Lung microvascular endothelial cell (primary cell): Measurements from ENCODE around the gene NKX1-2. TPM values are rescaled to one million over a fixed set of nuclear protein-coding genes. Genes with fewer than 3 reads are reported as not detected.

ENCODE experiments used
- DNase-seq, 2 donors: peaks; one replicate each; pipeline versions ENCODE4 v3.0.0 to v3.0.0-alpha.2; 2010; ENCODE audit warnings: low read depth in 2 of 2
- total RNA-seq: library from RNA; depleted of rRNA; stranded (reverse); fragments of >200 nt; gene quantifications from 2 replicates; pipeline ENCODE4 v1.2.1, GENCODE V29; 2014

NKX1-2 gene
- total RNA-seq, 1 donor from 2014 or later = not detected

GRCh38 chr10:124417895-124418725 lies 31.7 kb downstream of the NKX1-2 start:
- DNase-seq = peak; percentile 62 to 64

DNA sequence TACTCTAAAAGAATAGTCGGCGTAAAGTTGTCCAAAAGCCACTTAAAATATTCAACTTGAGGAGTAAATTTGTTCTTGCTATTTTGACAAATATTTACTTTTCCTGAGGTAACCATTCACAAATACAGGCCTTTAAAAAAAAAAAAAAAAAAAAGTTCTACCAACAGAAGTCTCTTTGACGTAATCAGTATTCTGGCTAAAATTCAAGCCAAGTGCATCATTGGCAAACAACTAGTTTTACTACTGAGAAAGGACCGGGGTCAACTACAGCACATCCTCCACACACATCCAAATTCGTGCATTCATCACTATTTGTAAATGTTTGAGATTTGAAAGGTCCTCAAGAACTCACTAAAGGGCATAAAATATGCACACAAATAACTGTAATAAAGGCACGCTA lies 33.1 kb downstream of the NKX1-2 start:
- peak in 1 of 2 donors; percentile 32 for DNase-seq

GRCh38 chr10:124415210-124415609 lies 34.6 kb downstream of the NKX1-2 start:
- DNase-seq = no peak

- DNase-seq = peak in 1 of 2 donors; percentile 47
Measured at GRCh38 chr10:124414076-124414475, 35.8 kb downstream of the NKX1-2 start.

GRCh38 chr10:124409696-124410095 lies 40.1 kb downstream of the NKX1-2 start:
- no peak for DNase-seq

DNA sequence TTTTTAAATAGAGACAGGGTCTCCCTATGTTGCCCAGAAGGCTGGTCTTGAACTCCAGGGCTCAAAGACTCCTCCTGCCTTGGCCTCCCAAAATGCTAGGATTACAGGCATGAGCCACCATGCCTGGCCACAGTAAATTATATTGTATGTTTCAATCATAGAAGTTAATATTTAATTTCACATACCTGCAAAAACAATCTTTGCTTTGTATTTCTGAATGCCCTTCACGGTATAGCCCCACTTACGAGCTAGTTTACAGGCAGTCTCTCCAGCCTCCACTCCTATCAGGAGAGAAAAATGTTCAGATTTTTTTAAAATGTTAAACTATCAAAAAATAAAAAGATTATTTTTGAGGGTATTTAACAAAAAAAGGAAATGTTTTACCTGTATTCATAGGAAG lies 41.5 kb downstream of the NKX1-2 start:
- DNase-seq = no peak

GRCh38 chr10:124407456-124407855 lies 42.4 kb downstream of the NKX1-2 start:
- no peak for DNase-seq

- peak; percentile 85 to 87 for DNase-seq
Measured at GRCh38 chr10:124403548-124403947, 46.3 kb downstream of the NKX1-2 start.

GRCh38 chr10:124402273-124402672 lies 47.6 kb downstream of the NKX1-2 start:
- no peak for DNase-seq

GRCh38 chr10:124401633-124402032 lies 48.2 kb downstream of the NKX1-2 start:
- no peak for DNase-seq

Other genes with a start within 250 kb of the NKX1-2 start
- gene OAT, start 31.1 kb downstream of the NKX1-2 start, total RNA-seq = 82.5 and 98.1 TPM in 2 replicates
- gene LHPP, start 11.8 kb upstream of the NKX1-2 start, total RNA-seq = 2.6 and 2.8 TPM in 2 replicates